HG03469 (cell line): ENCODE data around the gene DGCR6L.
"Not testable (repeated sequence)": the region's sequence is repeated elsewhere in the genome, so short reads cannot be mapped to it uniquely, and the experiment has no call there.

Experiments used
- ATAC-seq: cut with Tn5 transposase; IDR thresholded peaks from one replicate; pipeline ENCODE4 v1.9.1; 2021; ENCODE audit warnings: mild to moderate bottlenecking, moderate library complexity, moderate number of reproducible peaks; ENCODE audit not compliant: unreplicated experiment

The DGCR6L gene

DNA sequence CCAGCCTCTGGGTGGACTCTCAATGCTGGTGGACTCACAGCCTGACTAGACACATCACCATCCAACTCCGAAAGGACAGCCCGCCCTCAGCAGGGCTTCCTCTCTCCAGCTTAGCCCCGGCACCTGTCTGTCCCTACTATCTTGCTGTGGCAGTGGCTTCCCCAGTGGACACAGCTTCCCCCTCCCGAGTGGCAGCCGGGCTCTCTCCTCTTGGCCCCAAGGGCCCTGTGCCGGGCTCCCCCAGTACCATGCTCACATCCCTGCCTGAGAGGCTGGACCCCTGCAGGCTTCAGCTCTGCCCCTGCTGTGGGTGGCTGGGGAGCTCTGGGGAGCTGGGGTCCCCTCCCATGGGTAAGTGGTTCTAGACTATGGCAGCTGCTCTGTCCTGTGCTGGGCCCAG is 9.1 kb downstream of the DGCR6L start:
- not testable (repeated sequence) for ATAC-seq

DNA sequence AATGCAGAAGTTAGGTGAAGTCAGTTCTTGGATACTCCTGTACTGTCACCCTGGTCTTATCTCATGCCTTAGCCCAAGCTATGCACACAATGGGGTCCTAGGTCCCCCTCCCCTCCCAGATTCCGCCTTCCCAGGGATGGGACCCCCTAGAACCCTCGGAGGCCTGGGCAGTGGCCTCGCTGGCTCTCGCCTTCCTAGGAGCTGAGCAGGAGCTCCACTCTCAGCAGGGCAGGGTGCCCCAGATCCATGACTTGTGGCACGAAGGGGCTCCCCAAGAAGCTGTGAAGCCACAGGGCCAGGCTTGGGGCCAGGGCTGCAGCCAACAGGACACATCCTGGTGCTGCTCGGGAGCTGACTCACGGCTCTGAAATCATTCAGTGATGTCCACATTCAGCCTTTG is 9.7 kb downstream of the DGCR6L start:
- not testable (repeated sequence) for ATAC-seq

DNA sequence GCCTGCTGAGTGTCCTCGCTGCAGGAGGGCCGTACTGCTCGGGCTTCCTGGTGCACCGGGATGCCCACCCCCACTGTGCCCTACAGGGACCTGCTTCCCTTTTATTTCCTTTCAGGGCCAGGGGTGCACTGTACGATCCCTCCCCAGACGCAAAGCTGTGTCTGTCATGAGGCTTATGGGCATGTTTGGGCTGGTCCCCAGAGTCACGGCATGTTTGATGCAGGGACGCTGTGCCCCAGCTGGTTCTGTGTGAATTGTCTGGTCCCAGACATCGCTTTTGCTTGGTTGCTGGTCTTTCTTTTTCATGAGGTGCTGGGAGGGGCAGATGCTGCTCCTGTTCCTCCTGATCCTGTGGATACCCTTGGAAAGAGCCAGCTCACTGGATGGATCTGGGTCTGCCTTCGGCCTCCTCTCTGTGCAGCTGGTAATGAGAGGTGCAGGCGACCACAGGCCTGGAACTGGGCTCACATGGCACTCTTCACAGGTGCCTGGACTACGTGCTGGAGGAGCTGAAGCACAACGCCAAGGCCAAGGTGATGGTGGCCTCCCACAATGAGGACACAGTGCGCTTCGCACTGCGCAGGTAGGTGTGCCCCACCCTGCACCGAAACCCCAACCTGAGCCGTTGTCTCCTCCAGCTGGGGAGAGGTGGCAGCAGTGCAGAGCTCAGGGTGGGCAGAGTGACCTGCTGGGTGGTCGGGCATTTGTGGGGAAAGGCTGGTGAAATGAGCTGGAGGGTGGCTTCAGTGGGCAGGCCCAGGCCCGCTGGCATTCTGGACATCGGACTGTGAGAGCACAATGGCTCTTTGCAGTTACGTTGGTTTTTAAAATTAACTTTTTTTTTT is 10.8 kb downstream of the DGCR6L start:
- ATAC-seq = not testable (repeated sequence)

DNA sequence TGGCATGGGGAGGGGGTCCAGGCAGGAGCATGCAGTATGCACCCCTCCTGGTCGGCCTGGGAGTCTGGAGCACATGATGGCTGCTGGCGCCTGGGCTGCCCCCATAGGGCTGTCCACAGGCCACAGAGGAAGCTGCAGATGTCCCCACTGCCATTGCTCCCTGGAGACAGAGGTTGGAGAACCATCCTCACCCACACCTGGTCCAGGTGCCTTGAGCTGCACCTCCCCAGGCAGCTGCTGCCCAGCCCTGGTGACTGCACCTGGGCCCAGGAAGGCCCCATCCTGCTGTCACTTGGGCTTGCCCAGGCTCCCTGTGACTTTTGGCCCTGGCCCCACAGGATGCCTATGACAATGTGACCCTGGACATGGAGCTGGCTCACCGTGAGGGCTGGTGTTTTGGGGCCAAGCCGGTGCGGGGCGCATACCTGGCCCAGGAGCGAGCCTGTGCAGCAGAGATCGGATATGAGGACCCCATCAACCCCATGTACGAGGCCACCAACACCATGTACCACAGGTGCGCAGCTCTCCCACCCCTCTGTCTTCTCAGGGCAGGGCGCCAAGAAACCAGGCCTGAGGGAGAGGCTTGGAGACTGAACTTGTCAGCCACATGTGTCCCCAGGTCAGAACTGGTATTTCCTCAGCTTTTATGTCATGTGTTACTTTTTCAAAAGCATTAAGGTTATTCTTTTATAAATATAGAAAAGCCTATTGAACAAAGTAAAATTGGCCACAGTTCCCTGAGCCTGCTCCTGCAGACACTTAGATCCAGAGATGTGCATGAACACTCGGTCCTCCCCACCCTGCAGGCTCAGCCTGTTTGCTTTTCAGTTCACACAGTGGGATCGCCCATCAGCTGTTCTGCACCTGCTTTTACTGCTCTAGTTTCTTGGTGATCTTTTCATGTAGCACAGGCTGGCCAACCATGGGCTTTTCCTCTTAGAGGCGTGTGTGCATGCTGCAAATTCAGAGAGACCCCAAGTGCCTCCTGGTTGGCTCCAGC is 12.1 kb downstream of the DGCR6L start:
- not testable (repeated sequence) for ATAC-seq

DNA sequence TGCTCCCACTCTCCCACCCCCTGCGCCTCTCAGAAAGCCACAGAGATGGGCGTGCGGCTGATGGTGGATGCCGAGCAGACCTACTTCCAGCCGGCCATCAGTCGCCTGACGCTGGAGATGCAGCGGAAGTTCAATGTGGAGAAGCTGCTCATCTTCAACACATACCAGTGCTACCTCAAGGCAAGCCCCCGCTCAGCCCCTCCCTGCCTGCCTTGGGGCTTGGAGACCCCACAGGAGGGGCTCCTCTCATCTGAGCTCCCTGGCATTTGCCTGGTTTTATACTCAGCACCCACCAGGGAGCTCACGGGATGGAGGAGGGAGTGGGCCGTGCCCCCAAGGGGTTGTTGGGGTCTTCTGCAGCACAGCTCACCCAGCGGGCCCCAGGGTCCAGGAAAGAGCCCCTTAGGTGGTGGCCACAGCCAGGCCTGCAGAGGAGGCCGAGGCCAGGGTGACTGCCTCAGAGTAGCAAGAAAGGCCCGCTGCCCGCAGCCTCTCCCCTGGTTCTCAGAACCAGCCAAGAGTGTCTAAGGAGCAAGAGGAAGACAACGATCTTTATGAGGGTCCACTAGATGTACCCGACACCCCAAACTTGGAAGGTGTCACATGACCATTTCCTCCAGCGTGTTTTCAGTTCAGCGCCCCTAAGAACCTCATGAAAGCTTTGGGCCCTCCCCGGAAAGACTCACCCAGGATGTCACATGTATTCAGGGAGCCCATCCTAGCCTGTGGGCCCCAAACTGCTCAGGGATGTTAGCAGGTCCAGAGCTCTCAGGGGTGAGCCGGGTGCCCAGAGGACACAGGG is 13.0 kb downstream of the DGCR6L start:
- ATAC-seq = not testable (repeated sequence)

DNA sequence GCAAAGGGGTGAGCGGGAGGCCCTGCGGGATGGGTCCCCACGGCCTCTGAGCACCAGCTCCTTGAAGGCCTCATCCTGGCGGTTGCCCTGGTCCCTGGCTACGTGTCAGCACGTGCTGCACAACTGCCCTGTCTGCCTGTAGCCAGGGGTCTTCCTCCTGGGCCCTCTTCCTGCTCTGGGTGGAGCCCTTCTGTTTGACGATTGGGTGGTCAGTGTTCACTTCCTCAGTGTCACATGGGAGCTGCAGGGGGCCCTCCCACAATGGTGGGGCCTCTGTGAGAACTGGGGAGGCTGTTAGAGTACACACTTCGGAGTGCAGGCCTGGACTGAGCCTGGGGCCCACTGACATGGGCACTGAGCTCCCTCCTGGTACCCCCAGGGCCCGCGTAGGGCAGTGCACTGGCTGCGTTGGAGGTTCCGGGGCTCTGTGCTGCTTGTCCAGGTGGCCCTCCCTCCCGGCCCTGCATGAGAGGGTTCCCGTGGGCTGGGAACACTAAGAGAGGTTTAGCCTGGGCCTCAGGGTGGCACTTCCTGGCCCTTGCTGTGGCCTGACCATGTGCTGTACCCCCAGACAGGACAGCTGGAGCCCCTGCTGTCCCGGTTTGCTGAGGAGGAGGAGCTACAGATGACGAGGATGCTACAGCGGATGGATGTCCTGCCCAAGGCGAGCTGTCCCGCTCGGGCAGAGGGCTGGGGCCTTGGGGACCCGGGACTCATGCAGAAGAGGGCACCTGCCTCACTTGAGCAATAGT is 13.8 kb downstream of the DGCR6L start:
- ATAC-seq = no peak

DNA sequence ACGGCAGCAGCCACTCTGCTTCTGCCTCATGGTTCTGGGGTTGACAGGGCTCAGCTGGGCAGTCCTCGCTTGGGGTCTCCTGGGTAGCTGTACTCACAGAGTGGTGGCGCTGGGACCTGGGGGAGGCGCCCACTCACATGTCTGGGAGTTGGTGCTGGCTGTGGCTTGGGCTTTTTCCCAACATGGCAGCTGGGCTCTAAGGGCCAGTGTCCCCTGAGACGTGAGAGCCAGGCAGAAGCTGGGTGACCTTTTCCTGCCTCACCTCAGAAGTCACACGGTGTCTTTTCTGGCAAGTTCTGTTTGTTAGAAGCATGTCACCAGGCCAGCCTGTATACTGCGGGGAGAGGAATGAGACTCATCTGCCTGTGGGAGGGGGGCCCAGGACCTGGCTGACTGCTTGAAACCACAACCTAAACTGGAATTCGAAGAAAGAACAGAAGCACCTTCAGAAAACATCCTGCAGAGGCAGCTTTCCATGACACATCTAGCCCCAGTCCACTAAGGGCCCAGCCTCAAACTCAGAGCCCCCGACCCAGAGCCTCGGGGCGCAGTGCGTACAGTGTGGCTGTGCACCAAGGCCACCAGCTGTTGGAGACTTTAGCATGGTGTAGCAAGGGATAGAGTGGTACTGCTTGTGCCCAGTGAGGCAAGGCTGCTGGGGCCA is 14.5 kb downstream of the DGCR6L start:
- ATAC-seq = not testable (repeated sequence)

DNA sequence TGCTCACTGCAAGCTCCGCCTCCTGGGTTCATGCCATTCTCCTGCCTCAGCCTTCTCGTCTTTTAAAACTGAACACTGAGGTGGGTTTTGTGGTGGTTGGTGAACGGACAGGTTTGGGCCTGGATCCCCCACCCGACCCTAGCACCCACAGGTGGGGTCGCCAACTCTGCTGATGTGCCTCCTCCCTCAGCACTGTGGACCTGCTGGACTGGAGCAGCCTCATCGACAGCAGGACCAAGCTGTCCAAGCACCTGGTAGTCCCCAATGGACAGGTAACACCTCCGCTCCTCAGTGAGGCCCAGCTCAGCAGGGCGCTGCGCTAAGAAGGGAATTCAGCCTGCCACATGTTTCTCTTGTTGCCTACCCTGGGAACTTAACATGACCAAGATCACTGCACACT is 15.2 kb downstream of the DGCR6L start:
- no peak for ATAC-seq

DNA sequence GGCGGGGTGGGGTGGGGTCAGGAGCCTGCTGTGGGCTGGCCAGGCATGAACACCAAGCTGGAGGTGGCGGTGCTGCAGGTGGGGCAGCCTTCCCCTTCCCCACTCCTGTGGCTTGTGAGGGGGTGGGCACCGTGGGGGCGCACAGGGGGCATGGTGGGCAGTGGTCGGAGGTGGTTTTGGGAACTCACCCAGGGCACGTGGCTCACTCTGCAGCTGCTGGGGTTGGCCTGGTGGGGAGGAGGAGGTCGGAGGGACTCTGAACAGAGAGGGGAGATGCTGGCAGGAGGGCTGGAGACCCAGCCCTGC is 16.7 kb downstream of the DGCR6L start:
- not testable (repeated sequence) for ATAC-seq

DNA sequence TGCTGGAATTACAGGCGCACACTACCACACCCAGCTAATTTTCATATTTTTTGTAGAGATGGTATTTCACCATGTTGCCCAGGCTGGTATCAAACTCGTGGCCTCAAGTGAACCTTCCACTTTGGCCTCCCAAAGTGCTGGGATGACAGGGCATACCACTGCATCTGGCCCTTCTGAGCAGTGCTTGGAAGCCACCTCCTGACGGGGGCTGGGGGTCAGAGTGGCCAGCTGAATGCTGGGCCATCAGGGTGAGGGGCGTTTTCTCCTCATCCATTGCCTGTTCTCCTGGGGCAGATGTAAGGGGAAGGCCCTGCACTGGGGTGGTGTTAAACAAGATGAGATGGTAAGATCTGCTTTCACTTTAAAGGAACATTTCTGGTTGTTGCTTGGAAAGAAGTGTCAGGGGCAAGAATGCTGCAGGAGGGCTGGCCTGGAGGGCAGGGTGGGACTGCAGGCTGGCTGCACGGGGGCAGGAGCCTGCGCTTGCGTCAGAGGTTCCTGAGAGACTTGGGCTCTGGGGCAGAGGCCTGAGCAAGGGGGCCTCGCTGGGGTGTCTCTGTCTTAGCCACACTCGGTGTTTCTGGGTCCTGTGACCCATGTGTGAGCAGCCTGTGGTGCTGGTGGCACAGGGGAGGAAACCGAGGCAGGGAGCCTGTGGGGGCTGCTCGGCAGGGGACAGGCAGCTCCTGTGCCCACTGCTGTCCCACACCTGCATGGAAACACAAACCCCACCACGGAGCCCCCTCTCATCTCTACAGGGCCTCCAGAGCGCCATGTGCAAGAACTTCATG is 17.2 kb downstream of the DGCR6L start:
- ATAC-seq = no peak

DNA sequence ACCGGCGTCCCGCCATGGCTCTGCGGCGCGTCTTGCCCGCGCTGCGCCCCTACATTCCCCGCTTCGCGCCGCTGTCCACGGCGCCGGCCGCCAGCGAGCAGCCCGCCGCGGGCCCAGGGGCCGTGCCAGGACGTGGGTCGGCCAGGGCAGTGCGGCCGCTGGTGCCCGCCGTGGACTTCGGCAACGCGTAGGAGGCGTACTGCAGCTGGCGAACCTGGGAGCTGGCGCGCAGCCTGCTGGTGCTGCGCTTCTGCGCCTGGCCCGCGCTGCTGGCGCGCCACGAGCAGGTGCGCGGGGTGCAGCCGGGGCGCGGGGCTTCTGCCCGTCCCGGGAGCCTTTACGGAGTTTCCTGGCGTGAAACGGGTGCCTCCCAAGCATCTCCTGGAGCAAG is 20.1 kb downstream of the DGCR6L start:
- no peak for ATAC-seq

DNA sequence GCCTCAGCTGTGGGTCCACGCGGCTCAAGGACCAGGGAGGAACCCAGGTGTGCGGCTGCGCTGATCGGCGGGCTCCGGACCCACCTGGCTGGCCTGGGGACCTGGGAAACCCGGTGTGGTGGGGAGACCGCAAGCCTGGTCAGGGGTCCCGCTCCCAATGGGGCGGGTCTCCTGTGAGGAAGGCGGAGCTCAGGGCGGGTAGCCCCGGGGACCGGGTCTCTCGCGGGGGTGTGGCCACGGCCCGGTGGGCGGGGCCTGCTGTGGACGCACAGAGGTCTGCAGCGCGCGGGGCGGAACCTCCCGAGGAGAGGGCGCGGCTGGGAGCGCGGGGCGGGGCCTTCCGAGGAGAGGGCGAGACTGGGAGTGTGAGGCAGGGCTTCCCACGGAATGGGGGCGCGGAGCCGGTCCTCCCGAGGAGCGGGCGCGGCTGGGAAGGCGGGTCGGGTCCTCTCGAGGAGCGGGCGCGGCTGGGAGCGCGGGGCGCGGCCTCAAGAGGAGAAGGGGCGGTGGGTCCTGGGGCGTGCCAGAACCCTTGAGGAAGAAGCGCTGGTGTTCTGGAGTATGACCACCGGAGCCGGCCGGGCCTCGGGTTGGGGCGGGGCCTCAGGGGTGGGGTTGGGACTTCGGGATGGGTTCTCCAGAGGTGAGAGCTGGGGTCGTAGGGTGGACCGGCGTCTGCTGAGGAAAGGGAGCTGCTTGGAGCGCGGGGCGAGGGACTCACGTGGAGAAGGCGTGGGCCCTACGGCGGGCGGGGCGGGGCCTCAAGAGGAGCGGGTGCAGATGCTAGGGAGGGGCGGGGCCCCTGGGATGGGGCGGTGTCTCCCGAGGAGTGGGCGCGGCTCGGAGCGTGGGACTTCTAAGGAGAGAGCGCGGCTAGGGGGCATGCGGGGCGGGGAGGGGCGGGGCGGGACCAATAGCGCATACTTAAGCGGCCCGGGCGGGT is 20.8 kb downstream of the DGCR6L start:
- no peak for ATAC-seq

DNA sequence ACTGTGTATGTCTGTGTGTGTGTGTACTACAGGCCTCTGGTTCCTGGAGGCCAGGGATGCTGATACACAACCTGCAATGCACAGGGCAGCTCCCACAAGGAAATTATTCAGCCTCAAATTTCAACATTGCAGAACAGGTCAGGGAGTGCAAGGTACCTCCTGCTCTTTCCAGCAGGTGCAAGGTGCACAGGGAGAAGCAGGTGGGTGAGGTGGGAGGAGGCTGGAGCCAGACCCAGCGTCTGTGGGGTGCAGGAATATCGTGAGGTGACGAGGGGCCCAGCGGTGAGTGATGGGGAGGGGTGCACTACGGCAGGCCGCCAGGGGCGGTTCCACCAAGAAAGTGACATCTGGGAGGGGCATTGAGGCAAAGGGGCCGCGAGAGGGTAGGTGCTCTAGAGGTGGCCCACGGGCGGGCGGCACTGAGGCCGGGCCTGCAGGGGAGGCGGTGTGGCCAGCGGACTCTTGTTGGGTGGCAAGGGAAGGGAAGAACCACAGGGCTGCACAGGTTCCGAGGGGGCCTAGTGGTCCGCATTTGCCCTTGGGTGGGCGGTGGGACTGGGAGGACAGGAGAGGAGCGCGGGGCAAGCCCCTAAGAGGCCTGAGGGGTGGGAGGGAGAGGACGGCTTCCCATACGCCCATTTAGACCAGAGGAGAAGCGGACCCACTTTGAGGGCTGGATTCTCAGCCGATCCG is 21.6 kb downstream of the DGCR6L start:
- ATAC-seq = no peak

DNA sequence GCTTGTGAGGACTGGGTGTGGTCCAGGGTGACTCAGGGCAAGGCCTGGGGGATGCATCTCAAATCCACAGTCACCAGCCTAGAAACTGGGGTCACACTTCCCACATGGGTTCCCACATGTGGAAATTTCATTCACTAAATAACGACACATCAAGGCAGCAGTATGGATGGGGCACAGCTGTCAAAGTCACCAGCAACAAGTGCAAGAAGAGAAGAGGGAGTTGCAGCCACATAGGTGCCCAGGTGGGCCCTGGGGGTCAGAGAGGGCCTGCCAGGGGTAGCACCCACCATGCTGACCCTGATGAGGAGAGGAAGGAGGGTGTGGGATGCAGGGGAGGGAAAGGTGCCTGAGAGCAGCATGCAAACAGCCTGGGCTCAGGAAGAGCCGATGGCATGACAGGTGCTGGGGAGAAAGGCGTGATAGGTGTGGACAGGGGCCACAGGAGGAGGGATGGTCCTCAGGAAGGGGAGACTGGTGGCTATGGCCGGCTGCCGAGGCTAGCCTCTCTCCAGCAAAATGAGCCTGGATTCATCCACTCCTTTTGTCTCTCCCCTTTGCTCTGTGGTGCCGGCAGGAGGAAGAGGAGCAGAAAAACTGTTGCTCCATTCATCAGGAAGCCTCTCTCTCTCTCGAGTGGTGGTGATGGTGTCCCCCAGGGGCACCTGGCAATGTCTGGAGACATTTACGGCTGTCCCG is 22.3 kb downstream of the DGCR6L start:
- ATAC-seq = no peak

DNA sequence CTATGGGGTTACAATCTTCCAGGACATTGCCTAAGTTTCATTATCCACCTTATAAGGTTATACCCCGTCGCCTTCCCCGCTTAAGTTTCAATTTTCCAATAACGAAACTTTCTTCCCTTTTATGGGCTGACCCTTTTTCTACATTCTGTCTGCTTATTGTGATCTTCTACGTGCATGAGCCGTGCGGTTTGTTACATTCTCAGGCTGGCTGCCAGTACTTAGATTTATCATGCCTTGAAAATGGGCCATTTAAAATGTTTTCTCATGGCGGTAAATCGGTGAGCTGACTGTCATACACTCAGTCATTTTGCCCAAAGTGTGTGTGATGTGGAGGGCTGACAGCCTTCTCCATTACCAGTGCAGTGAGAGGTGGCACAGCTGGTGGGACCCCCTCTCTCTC is 23.3 kb downstream of the DGCR6L start:
- no peak for ATAC-seq

DNA sequence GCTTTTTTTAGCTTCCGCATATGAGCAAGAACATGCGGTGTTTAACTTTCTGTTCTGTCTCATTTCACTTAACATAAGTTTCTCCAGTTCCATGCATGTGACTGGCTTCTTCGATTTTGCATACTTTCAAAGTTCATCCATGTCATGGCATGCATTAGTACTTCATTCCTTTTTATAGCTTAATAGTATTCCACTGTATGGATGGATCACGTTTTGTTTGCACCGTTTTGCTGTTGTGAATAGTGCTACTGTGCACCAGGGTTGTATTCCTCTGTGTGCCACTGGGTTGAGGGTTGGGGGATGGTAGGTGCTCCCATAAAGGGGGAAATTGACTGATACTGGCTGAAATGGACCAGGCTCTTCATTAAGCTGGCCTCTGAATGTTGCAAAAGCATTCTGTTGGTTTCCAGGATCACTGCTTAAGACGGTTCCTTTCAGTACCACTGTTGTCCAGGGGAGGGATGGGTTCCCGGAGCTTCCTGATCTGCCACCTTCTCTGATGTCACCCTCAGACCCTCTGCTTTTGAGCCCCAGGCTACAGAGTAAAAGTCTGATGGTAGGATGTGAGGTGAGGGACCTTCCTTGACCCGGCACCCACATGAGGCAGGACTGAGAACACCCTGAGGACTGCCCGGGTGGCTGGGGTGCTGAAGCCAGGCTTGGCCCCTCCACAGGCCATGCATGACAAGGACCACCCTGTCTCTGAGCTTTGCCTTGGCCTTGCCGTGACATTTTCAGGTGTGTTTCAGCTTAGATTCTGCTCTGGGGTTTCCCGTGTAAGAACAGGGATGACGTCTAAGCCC is 24.4 kb downstream of the DGCR6L start:
- no peak for ATAC-seq
